Measurements from ENCODE around the gene UBASH3B. TPM values are rescaled to one million over a fixed set of nuclear protein-coding genes. Genes with fewer than 3 reads are reported as not detected.

The UBASH3B gene
- total RNA-seq, 2 experiments from 2014 or later = 24.5 to 28.6 TPM

DNA sequence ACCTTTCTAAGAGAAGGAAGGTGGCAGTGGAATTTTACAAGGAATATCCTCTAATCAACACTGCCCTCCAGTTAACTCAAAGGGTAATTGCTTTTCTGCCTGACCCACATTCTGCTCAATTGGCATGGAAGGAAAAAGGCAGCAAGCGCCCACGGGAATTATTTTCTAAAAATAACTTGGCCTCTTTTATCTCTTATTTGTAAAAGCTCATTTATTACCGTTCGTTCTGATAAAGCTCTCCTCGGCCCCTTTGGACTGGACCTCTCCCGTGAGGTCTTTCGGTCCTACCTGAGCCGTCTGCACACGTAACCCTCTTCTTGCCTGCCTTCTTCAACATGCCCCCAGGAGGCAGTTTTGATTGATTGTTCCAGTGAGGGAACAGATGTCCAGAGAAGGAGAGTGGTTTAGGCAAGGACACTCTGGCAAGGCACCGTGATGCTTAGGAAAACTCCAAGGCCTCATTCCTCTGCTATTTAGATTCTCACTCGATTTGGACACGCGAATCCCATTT is 129.6 kb downstream of the UBASH3B start:
- ChIA-PET CTCF (interaction anchor here (1.1 kb wide), 1 partner anchor 156 kb away, joined by 3 read pairs; no protein-coding TSS in a partner anchor), POLR2A (no interaction called here)
- peaks cover 7% of the 10 kb centered on the region for H3K4me1 Mint-ChIP-seq (ENCODE audit: low read depth)
- intact Hi-C loops (cut with DNase I, micrococcal nuclease) = no loop called here
- H3K36me3 Mint-ChIP-seq (ENCODE audit: low read depth) = peaks cover 76% of the 10 kb centered on the region
- Histone ChIP-seq H3K27me3 (ENCODE audit: control insufficient read depth in 1 of 2, insufficient read depth in 2 of 2, low read length in 2 of 2) (no peaks in the 10 kb centered on the region), H3K27ac (ENCODE audit: low read depth in 1 of 2, low read length in 2 of 2) (no peak overlapping the region), H3K4me1 (ENCODE audit: insufficient read depth, low read length) (no peaks in the 10 kb centered on the region), H3K9me3 (ENCODE audit: control insufficient read depth in 1 of 2, insufficient read depth in 1 of 2, low read length in 2 of 2) (no peaks in the 10 kb centered on the region), H3K36me3 (ENCODE audit: insufficient read depth, low read length) (peaks cover 68% of the 10 kb centered on the region), H3K4me3 (ENCODE audit: low read length) (no peak overlapping the region)
- H3K27me3 Mint-ChIP-seq = no peaks in the 10 kb centered on the region
- TF ChIP-seq, protein P1, sequence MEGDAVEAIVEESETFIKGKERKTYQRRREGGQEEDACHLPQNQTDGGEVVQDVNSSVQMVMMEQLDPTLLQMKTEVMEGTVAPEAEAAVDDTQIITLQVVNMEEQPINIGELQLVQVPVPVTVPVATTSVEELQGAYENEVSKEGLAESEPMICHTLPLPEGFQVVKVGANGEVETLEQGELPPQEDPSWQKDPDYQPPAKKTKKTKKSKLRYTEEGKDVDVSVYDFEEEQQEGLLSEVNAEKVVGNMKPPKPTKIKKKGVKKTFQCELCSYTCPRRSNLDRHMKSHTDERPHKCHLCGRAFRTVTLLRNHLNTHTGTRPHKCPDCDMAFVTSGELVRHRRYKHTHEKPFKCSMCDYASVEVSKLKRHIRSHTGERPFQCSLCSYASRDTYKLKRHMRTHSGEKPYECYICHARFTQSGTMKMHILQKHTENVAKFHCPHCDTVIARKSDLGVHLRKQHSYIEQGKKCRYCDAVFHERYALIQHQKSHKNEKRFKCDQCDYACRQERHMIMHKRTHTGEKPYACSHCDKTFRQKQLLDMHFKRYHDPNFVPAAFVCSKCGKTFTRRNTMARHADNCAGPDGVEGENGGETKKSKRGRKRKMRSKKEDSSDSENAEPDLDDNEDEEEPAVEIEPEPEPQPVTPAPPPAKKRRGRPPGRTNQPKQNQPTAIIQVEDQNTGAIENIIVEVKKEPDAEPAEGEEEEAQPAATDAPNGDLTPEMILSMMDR (IDR thresholded peaks at IDR 0.05) = no peak
- H3K27ac Mint-ChIP-seq = no peak overlapping the region
- no peaks in the 10 kb centered on the region for H3K9me3 Mint-ChIP-seq
- no peak for DNase-seq
- no peak overlapping the region for H3K4me3 Mint-ChIP-seq
- no peak for ATAC-seq (ENCODE audit: poor library complexity)

DNA sequence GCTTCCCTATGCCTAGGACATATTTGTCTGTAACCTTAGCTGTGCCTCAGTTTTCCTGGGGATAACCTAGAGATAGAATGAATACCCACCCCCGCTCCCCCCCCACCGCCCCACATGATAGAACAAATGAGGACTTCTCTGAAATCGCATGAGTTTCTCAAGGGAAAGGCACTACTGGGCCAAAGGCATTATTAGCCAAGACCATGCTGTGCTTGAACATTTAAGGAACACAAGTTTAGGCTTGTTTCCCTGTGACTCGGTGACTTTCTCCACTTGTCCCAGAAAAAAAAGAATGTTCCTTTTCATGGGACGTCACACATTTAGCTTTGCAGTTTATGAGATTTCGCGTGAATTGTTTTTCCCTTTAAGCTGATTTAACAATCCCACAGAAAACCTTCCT is 131.4 kb downstream of the UBASH3B start:
- H3K4me3 Mint-ChIP-seq = no peak overlapping the region
- no peak overlapping the region for H3K27ac ChIP-seq (ENCODE audit: low read depth in 1 of 2, low read length in 2 of 2)
- CTCF ChIA-PET = no interaction called here
- H3K4me1 Mint-ChIP-seq (ENCODE audit: low read depth) = no peaks in the 10 kb centered on the region
- H3K4me1 ChIP-seq (ENCODE audit: insufficient read depth, low read length) = no peaks in the 10 kb centered on the region
- DNase-seq = no peak
- POLR2A ChIA-PET = no interaction called here
- H3K27ac Mint-ChIP-seq = no peak overlapping the region
- peaks cover 61% of the 10 kb centered on the region for H3K36me3 ChIP-seq (ENCODE audit: insufficient read depth, low read length)
- H3K36me3 Mint-ChIP-seq (ENCODE audit: low read depth) = peaks cover 76% of the 10 kb centered on the region
- H3K9me3 Mint-ChIP-seq = no peaks in the 10 kb centered on the region
- no peak overlapping the region for H3K4me3 ChIP-seq (ENCODE audit: low read length)
- H3K27me3 ChIP-seq (ENCODE audit: control insufficient read depth in 1 of 2, insufficient read depth in 2 of 2, low read length in 2 of 2) = no peaks in the 10 kb centered on the region
- TF ChIP-seq, protein P1 (IDR thresholded peaks at IDR 0.05) = no peak
- H3K27me3 Mint-ChIP-seq = no peaks in the 10 kb centered on the region
- no peak for ATAC-seq (ENCODE audit: poor library complexity)
- H3K9me3 ChIP-seq (ENCODE audit: control insufficient read depth in 1 of 2, insufficient read depth in 1 of 2, low read length in 2 of 2) = no peaks in the 10 kb centered on the region
- intact Hi-C loops (cut with DNase I, micrococcal nuclease) = no loop called here

DNA sequence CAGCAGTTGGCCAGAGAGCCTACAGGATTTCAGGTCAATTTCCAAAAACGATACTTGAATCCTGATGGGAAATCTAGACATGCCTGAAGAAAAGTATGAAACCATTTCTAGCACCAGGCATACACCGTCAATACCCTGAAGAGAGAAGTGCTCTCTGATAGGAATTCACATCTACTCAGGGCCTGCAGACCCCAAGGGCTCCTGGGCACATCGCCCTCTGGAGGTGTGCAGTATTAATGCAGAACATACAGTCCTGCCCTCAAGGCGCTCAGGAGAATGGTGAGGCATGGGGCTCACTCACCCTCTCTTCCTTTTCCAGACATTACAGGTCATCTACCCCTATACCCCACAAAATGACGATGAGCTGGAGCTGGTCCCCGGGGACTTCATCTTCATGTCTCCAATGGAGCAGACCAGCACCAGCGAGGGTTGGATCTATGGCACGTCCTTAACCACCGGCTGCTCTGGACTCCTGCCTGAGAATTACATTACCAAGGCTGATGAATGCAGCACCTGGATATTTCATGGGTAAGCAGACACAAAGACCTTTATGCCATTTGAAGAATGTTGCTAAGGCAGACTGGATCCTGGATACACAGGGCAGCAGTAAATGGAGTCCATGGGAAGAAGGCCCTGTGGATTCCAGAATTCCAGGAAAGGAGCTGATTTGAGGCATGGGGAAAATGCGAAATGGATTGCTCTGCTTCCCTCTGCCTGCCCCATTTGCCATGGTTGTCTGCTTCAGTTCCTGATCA is 133.4 kb downstream of the UBASH3B start:
- Mint-ChIP-seq H3K9me3 (no peaks in the 10 kb centered on the region), H3K4me3 (no peak overlapping the region), H3K36me3 (ENCODE audit: low read depth) (peaks cover 68% of the 10 kb centered on the region), H3K4me1 (ENCODE audit: low read depth) (no peaks in the 10 kb centered on the region), H3K27me3 (no peaks in the 10 kb centered on the region), H3K27ac (no peak overlapping the region)
- Histone ChIP-seq H3K4me1 (ENCODE audit: insufficient read depth, low read length) (no peaks in the 10 kb centered on the region), H3K27me3 (ENCODE audit: control insufficient read depth in 1 of 2, insufficient read depth in 2 of 2, low read length in 2 of 2) (no peaks in the 10 kb centered on the region), H3K4me3 (ENCODE audit: low read length) (no peak overlapping the region), H3K36me3 (ENCODE audit: insufficient read depth, low read length) (peaks cover 49% of the 10 kb centered on the region), H3K9me3 (ENCODE audit: control insufficient read depth in 1 of 2, insufficient read depth in 1 of 2, low read length in 2 of 2) (no peaks in the 10 kb centered on the region), H3K27ac (ENCODE audit: low read depth in 1 of 2, low read length in 2 of 2) (no peak overlapping the region)
- intact Hi-C loops (cut with DNase I, micrococcal nuclease) = no loop called here
- POLR2A ChIA-PET = interaction anchor here (1.3 kb wide), 1 partner anchor 50 kb away, joined by 3 read pairs; no protein-coding TSS in a partner anchor
- TF ChIP-seq, protein P1 (IDR thresholded peaks at IDR 0.05) = no peak
- DNase-seq (no peak), ATAC-seq (ENCODE audit: poor library complexity) (no peak)
- CTCF ChIA-PET = no interaction called here

All from CD4-positive, alpha-beta T cell (primary cell).